ENCODE results near the gene RPS27L. TPM values are rescaled to one million over a fixed set of nuclear protein-coding genes. Genes with fewer than 3 reads are reported as not detected.
"Not testable (repeated sequence)": the region's sequence is repeated elsewhere in the genome, so short reads cannot be mapped to it uniquely, and the experiment has no call there.

Gene RPS27L
- total and polyA plus RNA-seq, 3 experiments from 2014 or later: 193 to 221 (median 214) TPM

GRCh38 chr15:63104727-63105126 is 52.5 kb downstream of the RPS27L start:
- no peaks in the 10 kb centered on the region for H3K36me3 ChIP-seq (ENCODE audit: insufficient read depth, low read length)
- Mint-ChIP-seq H3K27me3 (peaks cover 18 to 43% of the 10 kb centered on the region in 2 donors), H3K4me1 (no peaks in the 10 kb centered on the region), H3K4me3 (no peak overlapping the region), H3K9me3 (peaks cover 0 to 2% (median 0%) of the 10 kb centered on the region in 5 donors), H3K27ac (no peak overlapping the region), H3K36me3 (peaks cover 0 to 8% (median 0%) of the 10 kb centered on the region in 3 donors)
- H3K4me3 ChIP-seq (ENCODE audit: low read length): no peak overlapping the region
- CTCF ChIA-PET: interaction anchor here (1.2 kb wide), 1 partner anchor 10 kb away, joined by 3 read pairs; no protein-coding TSS in a partner anchor
- H3K4me1 ChIP-seq (ENCODE audit: insufficient read depth, low read length): no peaks in the 10 kb centered on the region
- POLR2A ChIA-PET: no interaction called here
- DNase-seq: no peak
- H3K27me3 ChIP-seq (ENCODE audit: insufficient read depth, low read length, poor library complexity, severe bottlenecking): no peaks in the 10 kb centered on the region
- H3K27ac ChIP-seq (ENCODE audit: low read depth, low read length): no peak overlapping the region
- H3K9me3 ChIP-seq (ENCODE audit: low read length): no peaks in the 10 kb centered on the region

GRCh38 chr15:63103416-63103815 is 53.9 kb downstream of the RPS27L start:
- H3K27ac Mint-ChIP-seq: no peak overlapping the region
- no peaks in the 10 kb centered on the region for H3K4me1 ChIP-seq (ENCODE audit: insufficient read depth, low read length)
- no peak for DNase-seq
- H3K4me3 Mint-ChIP-seq: no peak overlapping the region
- no peaks in the 10 kb centered on the region for H3K36me3 ChIP-seq (ENCODE audit: insufficient read depth, low read length)
- H3K9me3 Mint-ChIP-seq: peaks cover 0 to 2% (median 0%) of the 10 kb centered on the region in 5 donors
- CTCF ChIA-PET: no interaction called here
- peaks cover 13 to 36% of the 10 kb centered on the region in 2 donors for H3K27me3 Mint-ChIP-seq
- POLR2A ChIA-PET: no interaction called here
- no peaks in the 10 kb centered on the region for H3K4me1 Mint-ChIP-seq
- no peaks in the 10 kb centered on the region for H3K9me3 ChIP-seq (ENCODE audit: low read length)
- no peak overlapping the region for H3K4me3 ChIP-seq (ENCODE audit: low read length)
- H3K27ac ChIP-seq (ENCODE audit: low read depth, low read length): no peak overlapping the region
- peaks cover 0 to 8% (median 0%) of the 10 kb centered on the region in 3 donors for H3K36me3 Mint-ChIP-seq
- H3K27me3 ChIP-seq (ENCODE audit: insufficient read depth, low read length, poor library complexity, severe bottlenecking): no peaks in the 10 kb centered on the region

GRCh38 chr15:63099581-63099980 is 57.7 kb downstream of the RPS27L start:
- DNase-seq; H3K4me3 Mint-ChIP-seq; H3K4me3 ChIP-seq (ENCODE audit: low read length); H3K36me3 Mint-ChIP-seq; CTCF ChIA-PET; H3K4me1 ChIP-seq (ENCODE audit: insufficient read depth, low read length); H3K27me3 ChIP-seq (ENCODE audit: insufficient read depth, low read length, poor library complexity, severe bottlenecking); H3K4me1 Mint-ChIP-seq; H3K9me3 ChIP-seq (ENCODE audit: low read length); POLR2A ChIA-PET; H3K27ac Mint-ChIP-seq; H3K9me3 Mint-ChIP-seq; H3K36me3 ChIP-seq (ENCODE audit: insufficient read depth, low read length); H3K27ac ChIP-seq (ENCODE audit: low read depth, low read length): not testable (repeated sequence)
- H3K27me3 Mint-ChIP-seq: peaks cover 3 to 16% of the 10 kb centered on the region in 2 donors

- H3K27ac Mint-ChIP-seq; H3K27me3 Mint-ChIP-seq; H3K36me3 ChIP-seq (ENCODE audit: insufficient read depth, low read length); H3K9me3 Mint-ChIP-seq; H3K4me1 Mint-ChIP-seq; H3K4me1 ChIP-seq (ENCODE audit: insufficient read depth, low read length); H3K4me3 ChIP-seq (ENCODE audit: low read length); H3K4me3 Mint-ChIP-seq; DNase-seq; H3K36me3 Mint-ChIP-seq; H3K27me3 ChIP-seq (ENCODE audit: insufficient read depth, low read length, poor library complexity, severe bottlenecking); H3K27ac ChIP-seq (ENCODE audit: low read depth, low read length); POLR2A ChIA-PET; H3K9me3 ChIP-seq (ENCODE audit: low read length); CTCF ChIA-PET: not testable (repeated sequence)
Measured at GRCh38 chr15:63098901-63099300, 58.4 kb downstream of the RPS27L start.

Other genes with a start within 250 kb of the RPS27L start
- 1 to 10 TPM; 9.4 to 9.9 TPM for gene TPM1, start 114.7 kb downstream of the RPS27L start, total RNA-seq
- 8.3 TPM for gene TPM1, start 114.7 kb downstream of the RPS27L start, polyA plus RNA-seq
- 10 to 100 TPM; 30.0 to 31.7 TPM for gene LACTB, start 35.6 kb downstream of the RPS27L start, total RNA-seq
- gene LACTB, start 35.6 kb downstream of the RPS27L start, polyA plus RNA-seq: 9.7 TPM
- gene RAB8B, start 32.1 kb upstream of the RPS27L start, total RNA-seq: 100 to 1,000 TPM; 165 to 169 TPM
- 52.9 TPM for gene RAB8B, start 32.1 kb upstream of the RPS27L start, polyA plus RNA-seq
- 1 to 10 TPM; 6.7 to 9.2 TPM for gene APH1B, start 120.1 kb upstream of the RPS27L start, total RNA-seq
- gene APH1B, start 120.1 kb upstream of the RPS27L start, polyA plus RNA-seq: 13.1 TPM
- not detected for gene CA12, start 224.4 kb upstream of the RPS27L start, total RNA-seq
- gene CA12, start 224.4 kb upstream of the RPS27L start, polyA plus RNA-seq: 0.08 TPM

Data from CD8-positive, alpha-beta memory T cell (primary cell).